GM19043 (cell line): ENCODE data around the gene ANKS1A.
"Not testable (repeated sequence)": the region's sequence is repeated elsewhere in the genome, so short reads cannot be mapped to it uniquely, and the experiment has no call there.

Experiments
- ATAC-seq: cut with Tn5 transposase; IDR thresholded peaks from one replicate; pipeline ENCODE4 v1.9.1; 2021; ENCODE audit warnings: low read depth; ENCODE audit not compliant: unreplicated experiment

ANKS1A gene

DNA sequence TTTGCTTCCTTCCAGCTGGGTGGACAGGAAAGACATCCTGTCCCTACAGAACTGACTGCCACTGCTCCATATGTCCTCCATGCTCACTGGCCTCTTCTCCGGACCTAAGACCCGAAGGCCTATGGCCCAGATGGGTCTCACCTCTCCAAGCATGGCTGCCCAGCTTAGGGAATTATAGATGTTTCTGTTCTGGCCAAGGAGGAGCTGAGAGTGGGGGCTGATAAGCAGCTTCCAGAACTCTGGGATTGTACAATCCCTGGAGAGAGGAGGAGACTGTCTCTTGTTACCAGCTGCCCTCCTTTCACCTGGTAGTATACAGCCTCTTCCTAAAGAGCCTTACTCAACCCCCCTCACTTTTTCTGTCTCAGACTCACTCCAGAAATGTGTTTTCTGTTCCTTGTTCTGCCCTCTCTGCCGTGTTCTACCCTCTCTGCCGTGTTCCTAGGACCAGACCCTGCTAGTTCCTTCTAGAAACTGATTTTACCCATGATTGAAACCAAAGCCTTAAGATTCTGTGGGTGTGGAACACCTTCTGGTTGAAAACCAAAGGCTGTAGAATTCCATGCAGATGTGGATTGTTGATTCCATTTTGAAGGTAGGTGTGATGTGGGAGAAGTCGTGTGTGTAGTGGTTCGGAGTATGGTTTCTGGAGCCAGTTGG lies 28.7 kb downstream of the ANKS1A start:
- ATAC-seq: no peak

DNA sequence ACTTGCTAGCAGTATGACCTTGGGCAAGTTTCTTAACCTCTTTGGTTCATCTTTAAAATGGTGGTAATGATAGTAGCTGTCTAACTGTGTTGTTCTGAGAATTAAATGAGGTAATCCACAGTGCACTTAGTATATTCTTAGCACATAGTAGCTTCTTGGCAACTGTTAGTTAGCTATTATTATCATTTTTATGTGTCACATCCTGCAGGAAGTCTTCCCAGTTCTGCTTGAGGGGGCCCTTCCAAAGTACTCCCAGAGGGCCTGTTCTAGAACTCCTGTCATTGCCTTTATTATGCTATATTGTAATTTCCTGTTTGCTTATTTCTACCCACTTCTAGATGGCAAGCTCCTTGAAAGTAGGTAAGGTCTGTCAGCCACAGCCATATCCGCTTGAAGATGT lies 30.6 kb downstream of the ANKS1A start:
- no peak for ATAC-seq

DNA sequence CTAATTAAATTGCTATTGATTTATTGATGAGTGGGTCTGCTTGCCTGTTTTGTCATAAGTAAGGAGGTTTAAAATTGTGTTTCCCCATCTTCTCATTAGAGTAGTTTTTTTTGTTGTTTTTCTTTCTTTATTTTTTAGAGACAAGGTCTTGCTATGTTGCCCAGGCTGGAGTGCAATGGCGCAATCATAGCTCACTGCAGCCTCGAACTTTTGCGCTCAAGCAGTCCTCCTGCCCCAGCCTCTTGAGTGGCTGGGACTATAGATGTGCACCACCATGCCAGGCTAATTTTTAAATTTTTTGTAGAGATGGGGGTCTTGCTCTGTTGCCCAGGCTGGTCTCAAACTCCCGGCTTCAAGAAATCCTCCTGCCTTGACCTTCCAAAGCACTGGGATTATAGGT lies 31.0 kb downstream of the ANKS1A start:
- ATAC-seq: no peak

DNA sequence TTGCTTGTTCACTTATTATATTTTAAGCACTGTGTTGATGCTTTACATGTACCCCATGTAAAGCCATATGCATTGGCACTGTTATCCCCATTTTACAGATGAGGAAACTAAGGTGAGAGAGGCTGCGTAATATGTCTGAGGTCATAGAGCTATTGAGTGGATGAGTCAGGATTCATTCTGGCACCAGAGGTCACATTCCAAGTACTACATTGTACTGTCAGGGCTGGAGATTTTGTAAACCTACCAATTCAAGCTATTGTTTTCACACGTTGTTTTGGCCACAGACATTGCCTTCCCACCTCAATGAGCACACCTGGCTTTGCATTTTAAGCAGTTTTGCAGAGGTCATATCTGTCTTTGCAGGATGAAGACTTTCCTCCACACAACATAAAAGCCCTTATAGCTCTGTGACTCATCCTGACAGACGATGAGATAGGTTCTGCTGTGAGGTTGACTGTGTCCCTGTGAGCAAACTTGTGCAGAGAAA lies 33.2 kb downstream of the ANKS1A start:
- no peak for ATAC-seq

DNA sequence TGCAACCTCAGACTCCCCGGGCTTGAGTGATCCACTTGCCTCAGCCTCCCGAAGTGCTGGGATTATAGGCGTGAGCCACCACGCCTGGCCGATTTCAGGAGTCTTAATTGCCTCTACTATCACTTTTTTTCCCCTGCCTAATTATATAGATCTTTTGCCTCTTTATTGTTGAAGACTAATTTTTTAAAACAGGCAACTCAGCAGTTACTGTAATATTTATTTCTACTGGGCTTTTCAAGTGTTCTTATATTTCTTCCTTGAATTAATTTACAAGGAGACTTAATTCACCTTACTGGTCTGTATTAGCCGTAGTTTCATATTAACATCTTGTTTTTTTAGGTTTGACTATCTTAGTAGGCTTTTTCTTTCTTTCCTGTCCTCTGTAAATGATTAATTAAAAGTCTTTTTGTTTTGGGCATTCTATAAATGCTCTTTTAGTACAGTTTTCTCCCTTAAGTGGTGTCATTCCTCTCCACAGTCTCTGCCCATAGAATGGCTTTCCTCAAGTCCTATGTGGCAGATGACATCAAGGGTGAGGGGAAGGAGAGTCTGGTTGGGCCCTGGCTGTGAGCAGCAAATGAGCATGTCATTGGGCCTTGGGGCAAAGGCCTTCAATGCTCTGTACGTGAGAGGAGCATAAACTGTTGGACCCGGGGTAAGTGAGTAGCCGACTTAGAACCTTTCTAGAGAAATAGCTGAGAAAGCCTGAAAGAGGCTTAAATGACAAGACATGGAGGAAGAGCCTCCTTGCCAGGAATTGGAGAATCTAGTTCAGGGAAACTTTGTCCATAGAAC lies 36.0 kb downstream of the ANKS1A start:
- ATAC-seq: no peak

DNA sequence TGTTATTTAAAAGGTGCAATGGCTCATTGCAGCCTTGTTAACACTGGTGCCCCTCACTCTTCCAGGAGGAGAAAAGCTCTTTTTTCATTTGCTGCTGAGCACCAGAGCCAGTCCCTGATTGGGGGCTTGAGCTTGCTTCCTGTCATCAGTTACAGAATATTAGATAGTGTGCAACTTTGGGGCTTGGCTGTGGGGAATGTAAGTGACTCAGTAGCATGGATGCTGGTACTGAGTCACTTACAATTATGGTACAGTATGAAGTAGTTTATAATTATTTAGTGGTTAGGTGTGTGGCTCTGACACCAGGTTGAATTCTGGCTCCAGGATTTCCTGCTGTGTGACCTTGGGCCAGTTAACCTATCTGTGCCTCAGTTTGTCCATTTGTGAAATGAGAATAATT lies 37.6 kb downstream of the ANKS1A start:
- ATAC-seq: no peak

DNA sequence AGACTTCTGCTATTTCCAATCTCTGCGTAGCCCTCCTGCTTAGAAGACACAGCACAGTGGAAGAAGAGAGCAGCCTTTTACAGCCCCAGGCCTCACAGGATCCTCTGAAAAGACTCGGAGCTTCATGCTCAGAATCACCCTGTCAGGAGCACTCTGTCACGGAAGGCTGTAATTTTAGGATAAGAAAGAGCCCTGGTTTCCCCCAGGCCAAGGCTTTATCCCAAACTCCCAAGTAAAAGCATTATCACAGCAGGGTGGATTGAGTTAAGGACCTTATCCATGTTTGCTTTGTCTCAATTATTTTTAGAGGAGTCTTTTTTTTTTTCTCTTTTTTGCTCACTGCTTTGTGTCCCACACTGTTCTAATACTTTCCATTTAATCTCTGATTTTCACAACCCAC lies 39.2 kb downstream of the ANKS1A start:
- no peak for ATAC-seq

DNA sequence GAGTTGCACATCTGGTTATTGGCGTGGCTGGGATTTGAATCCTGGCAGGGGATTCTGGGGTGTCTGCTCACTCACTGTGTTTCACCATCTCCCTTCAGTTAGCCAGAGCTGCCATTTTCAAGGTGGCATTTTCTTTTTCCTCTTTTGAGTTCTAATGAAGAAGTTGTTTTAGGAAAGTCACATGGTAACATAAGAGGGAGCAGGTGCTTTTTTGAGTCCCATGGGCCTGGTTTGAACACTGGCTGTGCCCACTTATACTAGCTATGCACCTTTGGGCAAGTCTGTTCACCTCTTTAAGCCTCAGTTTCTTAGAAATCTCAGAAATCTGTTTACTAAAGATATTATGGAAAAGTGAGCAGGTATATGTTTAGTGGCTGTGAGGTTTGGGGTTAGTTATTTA lies 39.6 kb downstream of the ANKS1A start:
- ATAC-seq: no peak

DNA sequence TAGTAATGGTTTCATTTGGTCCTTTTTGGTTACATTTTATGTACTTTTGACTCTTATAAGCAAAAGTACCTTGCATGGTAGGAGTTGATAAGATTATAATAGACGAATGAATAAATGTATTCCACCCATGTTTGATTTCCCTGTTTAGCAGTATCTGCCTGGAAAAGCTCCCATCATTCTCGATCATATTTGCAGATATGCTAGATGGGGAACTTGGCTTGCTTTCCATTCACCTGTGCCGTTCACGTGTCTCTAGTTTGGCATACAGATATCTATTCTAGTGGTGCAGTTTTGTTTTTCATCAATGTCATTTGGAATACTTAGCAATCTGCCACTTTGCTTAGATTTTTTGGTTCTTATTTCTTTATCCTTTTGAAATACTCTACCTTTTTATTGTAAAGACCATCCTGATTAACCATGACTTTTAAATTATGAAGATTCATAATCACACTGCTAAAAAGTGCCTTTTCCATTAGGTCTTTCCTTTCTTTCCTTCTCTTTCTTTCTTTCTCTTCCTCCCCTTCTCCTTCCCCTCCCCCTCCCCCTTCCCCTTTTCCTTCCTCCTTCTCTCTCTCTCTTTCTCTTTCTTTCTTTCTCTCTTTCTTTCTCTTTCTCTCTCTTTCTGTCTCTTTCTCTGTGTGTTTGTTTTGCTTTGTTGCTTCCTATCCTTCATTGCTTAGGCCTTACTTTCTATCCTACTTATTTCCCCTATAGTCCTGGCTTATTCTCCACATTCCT lies 40.4 kb downstream of the ANKS1A start:
- ATAC-seq: no peak

DNA sequence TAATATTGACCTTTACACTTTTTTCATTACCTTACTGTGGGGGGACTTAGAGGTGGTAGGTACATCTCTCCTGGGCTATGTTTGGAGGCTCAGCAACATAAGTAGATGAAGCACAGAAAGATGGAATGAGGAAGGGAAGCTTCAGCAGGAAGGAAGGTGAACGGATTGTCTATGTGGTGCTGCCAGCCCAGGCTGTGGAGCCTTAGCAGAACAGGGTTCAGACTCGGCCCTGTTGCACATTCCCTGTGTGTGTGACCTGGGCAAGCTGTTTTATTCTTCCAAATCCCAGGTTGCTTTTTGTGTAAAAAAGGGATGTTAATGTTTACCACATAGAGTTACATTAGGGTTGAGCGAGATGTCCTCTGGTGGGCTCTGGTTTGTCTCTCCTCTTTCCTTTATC lies 41.2 kb downstream of the ANKS1A start:
- no peak for ATAC-seq

DNA sequence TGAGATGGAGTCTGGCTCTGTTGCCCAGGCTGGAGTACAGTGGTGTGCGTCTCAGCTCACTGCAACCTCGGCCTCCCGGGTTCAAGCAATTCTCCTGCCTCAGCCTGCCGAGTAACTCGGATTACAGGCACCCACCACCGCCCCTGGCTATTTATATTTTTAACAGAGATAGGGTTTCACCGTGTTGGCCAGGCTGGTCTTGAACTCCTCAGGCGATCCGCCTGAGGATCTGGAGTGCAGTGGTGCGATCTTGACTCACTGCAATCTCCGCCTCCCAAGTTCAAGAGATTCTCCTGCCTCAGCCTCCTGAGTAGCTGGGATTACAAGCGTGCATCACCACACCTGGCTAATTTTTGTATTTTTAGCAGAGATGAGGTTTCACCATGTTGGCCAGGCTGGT lies 43.1 kb downstream of the ANKS1A start:
- ATAC-seq: not testable (repeated sequence)

DNA sequence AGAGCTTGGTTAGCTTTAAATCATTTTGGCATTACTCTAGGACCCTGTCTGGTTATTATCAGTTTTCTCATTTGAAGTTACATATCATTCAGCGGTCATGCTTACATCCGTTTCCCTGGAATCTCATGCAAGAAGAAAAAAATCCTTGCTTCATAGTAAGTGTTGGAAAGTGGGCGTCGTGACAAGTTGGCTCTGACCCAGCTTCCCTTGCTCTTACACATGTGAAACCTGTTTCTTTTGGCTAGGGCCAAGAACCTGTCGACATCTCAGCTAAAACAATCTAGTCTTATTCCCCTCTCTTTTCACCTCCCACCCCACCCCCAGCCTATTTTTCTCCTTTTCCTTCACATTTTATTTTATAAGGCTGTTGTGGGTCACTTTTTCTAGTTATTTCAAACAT lies 45.5 kb downstream of the ANKS1A start:
- no peak for ATAC-seq

DNA sequence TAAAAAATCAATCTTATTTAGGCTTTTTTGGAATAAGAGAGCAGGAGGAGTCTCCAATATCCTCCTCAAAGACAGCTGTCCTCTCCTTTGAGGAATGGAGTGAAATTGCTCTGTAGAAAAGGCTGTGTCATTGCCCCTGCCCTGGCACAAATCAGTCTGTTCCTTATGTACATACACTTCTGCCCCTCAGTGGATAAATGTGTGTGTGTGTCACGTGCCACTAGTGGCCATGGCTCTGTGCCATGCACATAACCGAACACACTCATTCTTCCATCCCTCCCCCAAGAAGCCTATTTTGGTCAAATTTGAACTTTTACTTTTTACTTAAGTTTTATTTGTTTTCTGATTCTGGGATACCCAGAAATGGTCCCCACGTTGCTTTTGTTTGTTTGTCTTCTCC lies 49.2 kb downstream of the ANKS1A start:
- ATAC-seq: no peak

DNA sequence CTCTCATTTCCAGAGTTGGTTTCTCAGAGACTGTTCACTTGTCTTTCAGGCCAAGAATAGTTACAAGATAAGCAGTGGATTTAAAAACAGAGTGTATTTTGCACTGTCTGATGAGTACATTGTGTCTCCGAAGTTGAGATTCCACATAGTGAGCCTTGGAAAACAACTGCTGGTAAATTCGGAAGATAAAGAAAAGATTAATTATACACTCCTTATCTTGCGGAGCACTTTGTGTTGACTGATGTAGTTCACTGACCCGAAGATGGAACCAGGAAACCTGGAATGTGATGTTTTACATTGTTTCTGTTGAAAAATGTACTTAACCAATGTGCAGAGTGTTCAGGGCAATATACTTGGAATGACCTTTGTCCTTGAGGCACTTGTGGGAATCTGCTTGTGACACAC lies 51.0 kb downstream of the ANKS1A start:
- no peak for ATAC-seq

DNA sequence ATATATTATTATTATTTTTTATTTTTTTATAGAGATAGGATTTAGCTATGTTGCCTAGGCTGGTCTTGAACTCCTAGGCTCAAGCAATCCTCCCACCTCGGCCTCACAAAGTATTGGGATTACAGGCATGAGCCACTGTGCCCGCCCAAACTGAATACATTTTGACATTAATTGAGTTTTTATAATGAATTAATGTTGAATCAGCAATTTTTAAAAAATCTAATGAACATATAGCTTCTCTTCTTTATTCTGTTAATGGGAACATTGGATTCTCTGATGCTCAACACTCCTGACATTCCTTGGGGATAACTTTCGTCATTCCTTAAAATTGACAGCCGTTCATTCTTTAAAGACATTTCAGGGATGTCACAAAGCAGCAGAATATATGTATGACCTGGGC lies 52.4 kb downstream of the ANKS1A start:
- no peak for ATAC-seq

DNA sequence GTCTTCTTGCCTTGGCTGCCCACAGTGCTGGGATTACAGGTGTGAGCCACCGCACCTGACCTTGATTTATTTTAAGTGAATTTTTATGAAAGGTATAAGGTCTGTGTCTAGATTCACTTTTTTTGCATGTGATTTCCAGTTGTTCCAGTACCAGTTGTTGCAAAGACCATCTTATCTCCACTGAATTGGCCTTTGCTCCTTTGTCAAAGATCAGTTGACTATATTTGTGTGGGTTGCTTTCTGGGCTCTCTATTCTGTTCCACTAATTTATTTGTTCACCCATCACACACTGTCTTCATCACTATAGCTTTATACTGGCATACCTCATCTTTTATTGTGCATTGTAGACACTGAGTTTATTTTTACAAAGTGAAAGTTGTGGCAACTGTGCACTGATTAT lies 56.3 kb downstream of the ANKS1A start:
- no peak for ATAC-seq

DNA sequence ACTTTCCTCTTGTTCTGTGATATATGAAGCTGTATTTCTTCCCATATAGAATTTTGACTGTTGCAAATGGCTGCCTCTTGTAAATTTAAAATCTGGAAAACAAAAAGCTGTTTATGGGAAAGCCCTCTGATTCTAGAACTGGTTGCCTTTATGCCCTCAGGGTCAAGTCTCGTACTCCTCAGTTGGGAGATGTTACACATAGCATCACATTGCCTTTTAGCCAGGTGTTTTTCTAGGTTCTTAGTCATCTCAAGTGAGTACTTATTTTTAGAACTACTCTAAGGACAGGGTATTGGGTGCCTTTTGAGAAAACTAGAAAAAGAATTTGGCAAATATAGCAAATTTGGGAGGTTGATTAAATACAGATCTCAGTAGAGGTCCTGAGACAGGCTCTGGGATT lies 58.5 kb downstream of the ANKS1A start:
- ATAC-seq: no peak

DNA sequence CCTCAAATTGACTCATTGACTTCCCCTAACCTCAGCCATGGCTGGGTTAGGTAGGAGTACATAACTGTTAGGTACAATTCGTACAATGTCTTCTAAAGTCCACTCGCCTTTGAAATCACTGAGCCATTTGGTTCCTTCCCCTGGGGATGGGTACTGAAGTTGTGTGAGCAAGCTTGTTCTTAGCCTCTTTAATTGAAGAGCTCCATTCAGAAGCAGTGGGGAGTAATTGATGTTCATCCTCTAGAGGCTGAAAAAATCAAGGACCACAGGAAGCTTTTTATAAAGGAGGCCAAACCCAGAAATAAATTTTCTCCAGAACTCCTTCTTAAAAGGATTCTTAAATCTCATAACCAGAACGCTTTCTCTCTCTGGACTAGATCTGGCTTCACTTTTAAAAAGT lies 60.6 kb downstream of the ANKS1A start:
- ATAC-seq: no peak

DNA sequence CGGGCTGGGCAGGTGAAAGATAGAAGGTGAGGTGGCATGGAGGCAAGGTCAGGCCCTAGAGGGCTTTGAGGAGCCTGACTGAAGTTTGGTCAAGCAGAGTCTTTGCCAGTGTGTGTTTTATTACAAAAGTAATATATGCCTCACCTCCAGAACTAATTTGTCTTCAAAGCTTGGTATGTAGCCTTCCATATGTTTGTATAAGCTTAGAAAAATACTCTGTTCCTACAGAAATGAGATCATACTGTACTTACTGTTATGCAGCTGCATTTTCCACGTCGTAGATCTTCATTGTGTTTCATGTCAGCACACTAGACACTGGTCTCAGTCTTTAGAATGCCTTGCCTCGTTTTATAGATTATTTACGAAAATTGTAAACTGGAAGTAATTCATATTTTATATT lies 61.8 kb downstream of the ANKS1A start:
- no peak for ATAC-seq

DNA sequence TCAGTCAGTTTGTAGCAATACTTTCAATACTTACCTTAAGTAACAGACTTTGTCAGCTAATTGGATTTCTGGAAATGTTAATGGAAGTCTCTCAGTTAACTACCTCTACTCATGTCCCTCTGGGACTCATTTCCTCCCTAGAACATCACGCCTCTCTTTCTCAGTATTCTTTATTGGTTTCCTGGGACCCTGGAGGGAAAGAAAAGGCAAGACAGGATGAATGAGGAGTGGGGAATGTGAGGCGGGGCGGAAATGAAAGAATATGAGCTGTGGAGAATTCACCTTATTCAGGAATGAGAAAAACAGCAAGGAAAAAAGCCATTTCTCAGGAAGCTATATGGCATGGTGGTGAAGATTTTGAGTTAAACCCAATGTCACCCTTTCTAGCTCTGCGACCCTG lies 62.7 kb downstream of the ANKS1A start:
- ATAC-seq: no peak
